ENCODE results near the gene KCNC4.

KCNC4 gene

GRCh38 chr1:110250749-110251148, 40.6 kb downstream of the KCNC4 start:
- DNase-seq (ENCODE audit: low read depth in 2 of 2, low spot score in 1 of 2): no peak

- DNase-seq (ENCODE audit: low read depth in 2 of 2, low spot score in 1 of 2): no peak
These were observed 43.1 kb downstream of the KCNC4 start for GRCh38 chr1:110253213-110253612.

DNA sequence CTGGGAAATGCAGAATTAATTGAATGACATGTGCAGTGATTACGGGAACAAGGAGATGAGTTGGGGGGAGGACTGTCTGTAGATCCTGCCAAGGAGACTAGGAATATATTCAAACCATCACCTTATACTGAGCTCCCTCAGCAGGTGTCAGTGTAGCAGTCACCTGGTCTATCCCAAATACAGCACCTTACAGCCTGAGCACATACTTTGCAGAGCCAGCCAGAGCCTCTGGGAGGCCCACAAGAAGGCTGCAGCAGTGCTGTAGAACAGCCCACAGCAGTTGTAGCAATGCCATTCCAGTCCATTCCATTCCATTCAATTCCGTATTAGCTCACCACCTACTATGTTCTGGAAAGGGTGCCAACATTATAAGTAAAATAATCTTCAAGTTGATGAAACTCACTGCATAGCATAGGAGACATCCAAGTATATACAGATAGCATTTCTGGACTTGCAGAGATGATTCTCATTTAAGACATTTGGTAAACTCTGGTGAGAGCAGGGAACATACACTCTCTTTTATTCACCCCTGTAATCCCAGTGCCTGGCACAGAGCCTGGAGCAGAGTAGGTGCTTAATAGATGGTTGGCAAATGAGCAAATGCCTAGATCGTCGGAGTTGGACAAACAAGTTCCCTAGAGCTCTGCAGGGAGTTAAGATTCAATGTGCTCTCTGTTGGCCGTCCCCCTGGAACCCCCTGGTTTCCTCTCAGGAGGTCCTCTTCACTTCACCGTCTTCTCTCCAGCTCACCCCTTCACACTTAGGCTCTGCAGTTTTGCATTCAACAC, 44.7 kb downstream of the KCNC4 start:
- DNase-seq (ENCODE audit: low read depth in 2 of 2, low spot score in 1 of 2): no peak

- DNase-seq (ENCODE audit: low read depth in 2 of 2, low spot score in 1 of 2): no peak
These were observed 45.3 kb downstream of the KCNC4 start for GRCh38 chr1:110255392-110255787.

- DNase-seq (ENCODE audit: low read depth in 2 of 2, low spot score in 1 of 2): no peak
These were observed 48.6 kb downstream of the KCNC4 start for GRCh38 chr1:110258734-110259133.

- DNase-seq (ENCODE audit: low read depth in 2 of 2, low spot score in 1 of 2): no peak
These were observed 49.7 kb downstream of the KCNC4 start for GRCh38 chr1:110259770-110260169.

All from stimulated activated CD8-positive, alpha-beta memory T cell treated with anti-CD3 and anti-CD28 coated beads, Interleukin-4, amount 100 ng/mL, for 1 hour (primary cell).